HT-29 (cell line): ENCODE data around the gene USP8. TPM values are rescaled to one million over a fixed set of nuclear protein-coding genes. Genes with fewer than 3 reads are reported as not detected.
A peak's percentile ranks its signal among the peaks of the same experiment; 100 is the strongest.

ENCODE experiments used
- DNase-seq: peaks from one replicate; pipeline ENCODE4 v3.0.0-alpha.2; 2015; ENCODE audit warnings: low spot score
- small RNA-seq: library from RNA; depleted of rRNA; stranded (forward); fragments of <200 nt; gene quantifications from one replicate; pipeline ENCODE3, GENCODE V24; 2014
- total RNA-seq: library from RNA; depleted of rRNA; stranded (reverse); fragments of >200 nt; shearing (Covaris generic); gene quantifications from 2 replicates; pipeline ENCODE4 v1.2.3, GENCODE V29; 2014; rRNA removed

The USP8 gene
- total RNA-seq, 1 experiment from 2014 or later: 25.6 TPM

- DNase-seq: no peak
Measured at GRCh38 chr15:50542887-50543210, 118.6 kb downstream of the USP8 start.

DNA sequence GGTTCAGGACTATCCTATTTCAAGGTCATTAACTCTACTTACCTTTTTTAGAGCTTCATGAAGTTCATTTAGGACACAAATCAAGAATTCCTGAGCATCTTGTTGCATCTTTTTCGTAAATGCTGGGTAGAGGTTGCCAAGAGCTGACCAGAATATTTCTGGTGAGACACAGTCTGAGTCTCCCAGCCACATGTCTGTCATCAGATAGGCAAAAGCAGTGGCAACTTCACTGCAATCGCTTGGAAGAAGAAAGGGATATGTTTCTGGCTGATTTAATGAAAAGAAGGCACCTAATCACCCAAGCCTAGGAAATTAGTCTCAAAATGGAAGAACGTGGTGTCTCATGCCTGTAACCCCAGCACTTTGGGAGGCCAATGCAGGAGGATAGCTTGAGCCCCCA is 119.4 kb downstream of the USP8 start:
- no peak for DNase-seq

GRCh38 chr15:50544368-50544767 is 120.2 kb downstream of the USP8 start:
- no peak for DNase-seq

GRCh38 chr15:50546566-50546965 is 122.4 kb downstream of the USP8 start, which contains the start of gene USP50:
USP50 (minus strand) TSS chr15:50546666; CDS start chr15:50546525, 141 bp downstream.
- DNase-seq: no peak

GRCh38 chr15:50549326-50549725 is 125.1 kb downstream of the USP8 start:
- no peak for DNase-seq

- no peak for DNase-seq
Measured at GRCh38 chr15:50552238-50552637, 128.0 kb downstream of the USP8 start.

DNA sequence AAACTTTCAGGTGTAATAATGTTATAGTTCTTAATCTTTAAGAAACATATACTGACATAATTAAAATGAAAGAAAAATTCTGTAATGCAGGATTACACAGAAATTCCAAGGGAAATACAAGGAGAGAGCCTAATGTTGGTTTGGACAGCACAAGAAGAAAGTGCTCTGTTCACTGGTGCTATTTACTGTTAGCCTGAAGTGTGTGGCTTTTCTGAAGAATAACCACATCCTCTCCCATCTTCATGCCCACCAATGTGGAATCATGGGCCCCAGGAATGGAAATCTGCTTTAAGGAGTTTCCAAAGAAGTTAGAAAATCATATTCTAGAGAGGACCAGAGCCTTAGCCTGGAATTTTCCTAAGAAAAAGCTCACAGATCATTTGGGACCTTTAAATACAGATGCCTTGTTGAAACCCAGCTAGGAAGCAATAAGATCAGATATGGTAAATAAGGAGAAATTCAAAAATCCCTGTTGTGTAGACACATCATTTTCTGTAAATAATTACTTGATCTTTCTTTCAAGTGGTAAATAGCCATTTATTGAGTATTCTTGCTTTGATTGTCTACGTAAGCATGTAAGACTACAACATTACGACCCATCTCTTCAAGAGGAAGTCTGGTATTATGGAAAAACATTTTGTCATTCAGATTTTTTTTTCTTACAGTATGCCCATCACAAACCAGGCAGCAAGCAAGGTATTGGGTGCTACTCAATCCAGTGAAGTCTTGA is 132.6 kb downstream of the USP8 start:
- DNase-seq: no peak

GRCh38 chr15:50558012-50558411 is 133.8 kb downstream of the USP8 start:
- DNase-seq: no peak

DNA sequence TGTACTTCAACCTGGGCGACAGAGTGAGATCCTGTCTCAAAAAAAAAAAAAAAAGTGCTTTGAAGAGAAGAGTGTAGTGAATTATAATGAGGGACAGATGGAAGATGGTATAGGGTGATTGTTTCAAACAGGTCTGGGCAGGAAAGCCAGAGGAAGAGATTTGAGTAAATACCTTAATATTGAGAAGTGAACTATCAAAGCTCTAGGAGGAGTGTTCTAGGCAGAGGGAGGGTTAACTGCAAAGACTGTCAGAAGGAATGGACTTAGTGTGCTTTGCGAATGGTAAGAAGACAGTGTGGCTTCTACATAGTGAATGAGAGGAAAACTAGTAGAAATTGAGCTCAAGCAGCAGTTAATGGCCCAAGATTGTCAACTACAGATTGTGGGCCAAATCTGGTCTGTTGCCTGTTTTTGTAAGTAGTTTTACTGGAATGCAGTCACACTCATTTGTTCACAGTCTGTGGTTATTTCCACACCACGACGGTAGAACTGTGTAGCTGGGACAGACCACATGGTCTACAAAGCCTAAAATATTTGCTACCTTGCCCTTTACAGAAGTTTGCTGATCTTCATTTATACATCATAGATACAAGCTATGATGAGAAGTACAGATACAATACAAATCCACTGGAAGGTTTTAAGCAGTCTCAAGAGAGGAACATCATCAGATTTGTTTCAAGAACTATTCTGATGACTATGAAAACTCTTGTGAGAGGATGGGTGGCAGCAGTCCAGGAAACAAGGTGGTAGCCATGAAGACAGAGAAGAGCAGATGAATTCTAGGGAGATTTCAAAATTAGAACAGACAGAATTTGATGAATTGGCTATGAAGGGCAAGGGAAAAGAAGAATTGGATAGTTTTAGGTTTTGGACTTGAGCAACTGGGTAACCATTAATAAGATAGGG is 138.8 kb downstream of the USP8 start:
- DNase-seq: no peak

- no peak for DNase-seq
Measured at GRCh38 chr15:50563756-50564155, 139.6 kb downstream of the USP8 start.

Small RNA genes within 50 kb of the gene (small RNA-seq; reads per million reads assigned to genes)
- 1.2 reads per million, percentile 45 among the genes with 10 or more reads in this experiment for gene RNA5SP395

Other genes with a start within 250 kb of the USP8 start
- gene SLC27A2, start 242.2 kb upstream of the USP8 start, total RNA-seq: 44.5 and 56.0 TPM in 2 replicates
- gene HDC, start 158.7 kb upstream of the USP8 start, total RNA-seq: not detected in 2 replicates
- gene GABPB1, start 69.2 kb upstream of the USP8 start, total RNA-seq: 35.3 and 38.3 TPM in 2 replicates
- not detected in 2 replicates for gene USP50, start 122.3 kb downstream of the USP8 start, total RNA-seq